HEK293T (cell line): ENCODE data around the gene SEMA6A.

Experiments used
- BHLHE40 ChIP-seq: fragments of 450-650 bp; IDR thresholded peaks from 2 replicates; pipeline ENCODE4 v1.6.1; 2016; ENCODE audit warnings: mild to moderate bottlenecking, moderate library complexity, borderline replicate concordance
- FOXA1 ChIP-seq: fragments of 450-650 bp; IDR thresholded peaks from 2 replicates; pipeline ENCODE4 v1.6.1; 2016; ENCODE audit warnings: mild to moderate bottlenecking
- L3MBTL2 ChIP-seq: fragments of 450-650 bp; conservative IDR thresholded peaks from 2 replicates; pipeline ENCODE4 v1.6.1; 2016; ENCODE audit warnings: mild to moderate bottlenecking
- NFRKB ChIP-seq: fragments of 450-650 bp; IDR thresholded peaks from 2 replicates; pipeline ENCODE4 v1.6.1; 2016; ENCODE audit warnings: mild to moderate bottlenecking, moderate library complexity
- SP1 ChIP-seq: fragments of 450-650 bp; IDR thresholded peaks from 2 replicates; pipeline ENCODE4 v1.6.1; 2017
- TARDBP ChIP-seq: fragments of 450-650 bp; IDR thresholded peaks from 2 replicates; pipeline ENCODE4 v1.6.1; 2016

DNA sequence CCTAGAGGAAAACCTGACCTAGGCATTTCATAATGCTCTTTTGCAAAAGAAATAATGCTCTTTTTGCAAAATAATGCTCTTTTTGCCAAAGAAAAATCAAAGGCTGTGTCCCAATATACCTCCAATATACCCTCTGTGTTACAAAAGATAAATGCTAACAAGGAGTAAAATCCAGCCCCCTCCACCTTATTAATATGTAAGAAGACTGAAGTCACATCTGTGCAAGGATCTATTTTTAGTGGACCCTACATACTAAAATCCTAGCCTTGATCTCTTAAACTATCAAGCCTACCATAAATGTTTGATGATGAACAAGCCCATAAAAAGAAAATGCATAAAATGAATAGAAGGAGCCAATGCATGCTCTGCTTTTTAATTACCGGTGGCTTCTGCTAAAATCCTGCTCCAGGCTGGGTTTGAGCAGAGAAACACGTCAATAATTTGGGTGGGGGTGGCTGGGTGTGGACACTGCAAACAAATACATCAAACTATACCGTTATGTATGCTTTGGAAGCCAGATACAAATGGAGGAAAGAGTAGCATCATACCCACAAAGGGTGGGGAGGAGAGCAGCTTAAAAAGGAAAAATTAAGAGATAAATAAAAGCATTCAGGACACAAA is 131.6 kb downstream of the SEMA6A start:
- no peak for TF ChIP-seq BHLHE40
- no peak for TF ChIP-seq L3MBTL2
- no peak for TF ChIP-seq SP1
- TF ChIP-seq FOXA1, result no peak
- no peak for TF ChIP-seq NFRKB
- TF ChIP-seq TARDBP, result no peak
